OCI-LY3 (cell line): ENCODE measurements around the gene ALDOB.

Experiments used
- EZH2phosphoT487 ChIP-seq: fragments of 200-600 bp; shearing (Covaris generic); IDR thresholded peaks from 2 replicates; pipeline ENCODE4 v1.6.1; 2018; ENCODE audit warnings: antibody characterized with exemption, mixed run types, low read depth
- TF ChIP-seq, protein P1 (sequence below): fragments of 200-600, 300-600 bp; sonication (generic); IDR thresholded peaks from 2 replicates; pipeline ENCODE4 v1.5.1; 2014; ENCODE audit warnings: antibody characterized with exemption, low read length, low read depth

DNA sequence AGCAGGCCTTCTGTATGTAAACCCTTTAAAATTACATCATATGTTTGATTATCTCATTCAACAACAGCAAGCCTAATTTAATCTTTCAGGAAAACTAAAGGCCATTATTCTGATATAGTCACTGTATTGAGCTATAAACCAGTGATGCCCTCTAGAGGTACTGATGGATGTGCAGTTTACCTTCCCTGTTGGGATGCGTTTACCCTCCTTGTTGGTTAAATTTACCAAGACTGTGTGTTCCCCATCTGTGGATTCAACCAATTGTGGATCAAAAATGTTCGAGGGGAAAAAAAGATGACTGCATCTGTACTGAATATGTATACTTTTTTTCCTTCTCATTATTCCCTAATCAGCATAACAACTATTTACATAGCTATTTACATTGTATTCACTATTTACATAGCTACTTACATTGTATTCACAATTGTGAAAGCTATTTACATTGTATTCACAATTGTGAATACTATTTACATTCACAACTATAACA lies 47.0 kb downstream of the ALDOB start:
- TF ChIP-seq, protein P1, sequence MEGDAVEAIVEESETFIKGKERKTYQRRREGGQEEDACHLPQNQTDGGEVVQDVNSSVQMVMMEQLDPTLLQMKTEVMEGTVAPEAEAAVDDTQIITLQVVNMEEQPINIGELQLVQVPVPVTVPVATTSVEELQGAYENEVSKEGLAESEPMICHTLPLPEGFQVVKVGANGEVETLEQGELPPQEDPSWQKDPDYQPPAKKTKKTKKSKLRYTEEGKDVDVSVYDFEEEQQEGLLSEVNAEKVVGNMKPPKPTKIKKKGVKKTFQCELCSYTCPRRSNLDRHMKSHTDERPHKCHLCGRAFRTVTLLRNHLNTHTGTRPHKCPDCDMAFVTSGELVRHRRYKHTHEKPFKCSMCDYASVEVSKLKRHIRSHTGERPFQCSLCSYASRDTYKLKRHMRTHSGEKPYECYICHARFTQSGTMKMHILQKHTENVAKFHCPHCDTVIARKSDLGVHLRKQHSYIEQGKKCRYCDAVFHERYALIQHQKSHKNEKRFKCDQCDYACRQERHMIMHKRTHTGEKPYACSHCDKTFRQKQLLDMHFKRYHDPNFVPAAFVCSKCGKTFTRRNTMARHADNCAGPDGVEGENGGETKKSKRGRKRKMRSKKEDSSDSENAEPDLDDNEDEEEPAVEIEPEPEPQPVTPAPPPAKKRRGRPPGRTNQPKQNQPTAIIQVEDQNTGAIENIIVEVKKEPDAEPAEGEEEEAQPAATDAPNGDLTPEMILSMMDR: no peak
- no peak for TF ChIP-seq EZH2phosphoT487
